Lower leg skin (tissue), 3 donors: ENCODE results near the gene PPME1.

Experiments
- CTCF ChIP-seq, 3 donors: fragments of 450-650 bp; IDR thresholded peaks; one replicate each; pipeline ENCODE4 v1.5.1; 2016; ENCODE audit warnings: antibody characterized with exemption in 3 of 3, mild to moderate bottlenecking in 3 of 3, moderate library complexity in 2 of 3
- POLR2A ChIP-seq, 2 donors: fragments of 450-650 bp; IDR thresholded peaks; one replicate each; pipeline ENCODE4 v1.6.1; 2016 to 2017; ENCODE audit warnings: antibody characterized with exemption in 2 of 2, mild to moderate bottlenecking in 1 of 2, moderate library complexity in 1 of 2

- TF ChIP-seq POLR2A (IDR thresholded peaks at IDR 0.05) (no peak), CTCF (IDR thresholded peaks at IDR 0.05) (no peak)
These were observed 29.8 kb upstream of the PPME1 start for GRCh38 chr11:74141241-74141695.
